Measurements from ENCODE around the gene KCTD3.

Gene KCTD3

GRCh38 chr1:215606036-215606435 lies 38.9 kb downstream of the KCTD3 start:
- DNase-seq (ENCODE audit: low spot score) = no peak

GRCh38 chr1:215606564-215607168 lies 39.6 kb downstream of the KCTD3 start:
- DNase-seq (ENCODE audit: low spot score) = no peak

GRCh38 chr1:215607412-215607811 lies 40.3 kb downstream of the KCTD3 start:
- DNase-seq (ENCODE audit: low spot score) = no peak

GRCh38 chr1:215608646-215609045 lies 41.5 kb downstream of the KCTD3 start:
- DNase-seq (ENCODE audit: low spot score) = no peak

GRCh38 chr1:215612391-215612790 lies 45.3 kb downstream of the KCTD3 start:
- DNase-seq (ENCODE audit: low spot score) = no peak

- no peak for DNase-seq (ENCODE audit: low spot score)
These were observed 50.9 kb downstream of the KCTD3 start for GRCh38 chr1:215617979-215618378.

GRCh38 chr1:215623162-215623561 lies 56.1 kb downstream of the KCTD3 start:
- DNase-seq (ENCODE audit: low spot score) = no peak

- DNase-seq (ENCODE audit: low spot score) = no peak
These were observed 58.8 kb downstream of the KCTD3 start for GRCh38 chr1:215625949-215626348.

GRCh38 chr1:215631040-215631439 lies 63.9 kb downstream of the KCTD3 start:
- no peak for DNase-seq (ENCODE audit: low spot score)

- no peak for DNase-seq (ENCODE audit: low spot score)
These were observed 64.4 kb downstream of the KCTD3 start for GRCh38 chr1:215631489-215631888.

- no peak for DNase-seq (ENCODE audit: low spot score)
These were observed 68.7 kb downstream of the KCTD3 start for GRCh38 chr1:215635827-215636226.

- DNase-seq (ENCODE audit: low spot score) = no peak
These were observed 69.3 kb downstream of the KCTD3 start for GRCh38 chr1:215636258-215636965.

- peak; percentile 8 for DNase-seq (ENCODE audit: low spot score)
These were observed 70.0 kb downstream of the KCTD3 start for GRCh38 chr1:215637041-215637573.

- DNase-seq (ENCODE audit: low spot score) = no peak
These were observed 73.5 kb downstream of the KCTD3 start for GRCh38 chr1:215640429-215641148.

- DNase-seq (ENCODE audit: low spot score) = no peak
These were observed 76.7 kb downstream of the KCTD3 start for GRCh38 chr1:215643592-215644321.

- no peak for DNase-seq (ENCODE audit: low spot score)
These were observed 78.1 kb downstream of the KCTD3 start for GRCh38 chr1:215645182-215645581.

- DNase-seq (ENCODE audit: low spot score) = no peak
These were observed 78.8 kb downstream of the KCTD3 start for GRCh38 chr1:215645861-215646260.

- no peak for DNase-seq (ENCODE audit: low spot score)
These were observed 80.6 kb downstream of the KCTD3 start for GRCh38 chr1:215647738-215648137.

GRCh38 chr1:215648957-215649356 lies 81.9 kb downstream of the KCTD3 start:
- DNase-seq (ENCODE audit: low spot score) = no peak

GRCh38 chr1:215650446-215651149 lies 83.5 kb downstream of the KCTD3 start:
- DNase-seq (ENCODE audit: low spot score) = no peak

- DNase-seq (ENCODE audit: low spot score) = no peak
These were observed 84.8 kb downstream of the KCTD3 start for GRCh38 chr1:215651867-215652266.

GRCh38 chr1:215652371-215652770 lies 85.3 kb downstream of the KCTD3 start:
- no peak for DNase-seq (ENCODE audit: low spot score)

Data from putamen (tissue), 1 donor.